ENCODE measurements around the gene LRMDA.

DNA sequence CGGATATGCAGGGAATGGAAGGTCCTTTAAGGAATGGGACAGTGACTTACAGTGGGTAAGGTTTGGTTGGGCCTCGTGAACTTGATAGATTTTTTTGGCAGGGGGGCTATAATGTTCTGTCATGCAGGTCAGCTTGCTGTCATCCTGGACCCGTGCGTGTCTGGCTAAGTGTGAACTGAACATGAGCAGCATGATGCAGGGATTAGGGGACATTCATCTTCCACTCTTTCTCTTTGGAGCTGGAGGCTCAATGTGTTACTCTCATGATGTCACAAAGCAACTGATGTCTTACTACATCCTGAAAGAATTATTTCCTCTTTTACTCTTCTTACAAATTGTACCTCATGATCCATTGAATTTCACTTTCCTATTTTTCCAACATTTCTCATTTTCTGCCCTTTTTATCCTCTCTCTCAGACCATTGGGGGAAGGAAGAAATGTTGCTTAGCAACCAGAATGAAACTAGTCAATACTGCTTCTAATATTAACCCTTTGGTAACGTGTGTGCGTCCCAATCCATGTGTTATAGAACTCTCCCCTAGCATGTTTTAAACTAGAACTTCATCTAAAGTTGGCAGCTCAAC, 549.1 kb downstream of the LRMDA start:
- TF ChIP-seq POLR2A (IDR thresholded peaks at IDR 0.05) (no peak), CTCF (IDR thresholded peaks at IDR 0.05) (no peak)

Data from body of pancreas (tissue), 4 donors.